Activated naive CD4-positive, alpha-beta T cell treated with anti-CD3 and anti-CD28 coated beads for 36 hours (primary cell): ENCODE measurements around the gene ACOT2. TPM values are rescaled to one million over a fixed set of nuclear protein-coding genes. Genes with fewer than 3 reads are reported as not detected.
"Not testable (repeated sequence)": the region's sequence is repeated elsewhere in the genome, so short reads cannot be mapped to it uniquely, and the experiment has no call there.

ENCODE experiments used
- CTCF ChIA-PET: fragments of 350-600 bp; sonication (Branson Sonifier 250); formaldehyde crosslinking; loops from one replicate; lab custom pipeline; 2021; ENCODE audit warnings: antibody characterized with exemption; lab: Charles Lee
- DNase-seq: peaks from one replicate; pipeline ENCODE4 v3.0.0-alpha.2; 2020
- H3K27ac Mint-ChIP-seq: one replicate; pipeline ENCODE4 v1.8.0; 2021; ENCODE audit warnings: mild to moderate bottlenecking, mixed read lengths
- H3K27me3 Mint-ChIP-seq: one replicate; pipeline ENCODE4 v1.8.0; 2021; ENCODE audit warnings: low read depth, mixed read lengths
- H3K36me3 Mint-ChIP-seq: one replicate; pipeline ENCODE4 v1.8.0; 2021; ENCODE audit warnings: low read depth, mixed read lengths
- H3K4me1 Mint-ChIP-seq: one replicate; pipeline ENCODE4 v1.8.0; 2021; ENCODE audit warnings: low read depth, mixed read lengths
- H3K4me3 Mint-ChIP-seq: one replicate; pipeline ENCODE4 v1.8.0; 2021; ENCODE audit warnings: mild to moderate bottlenecking, moderate library complexity, mixed read lengths
- H3K9me3 Mint-ChIP-seq: one replicate; pipeline ENCODE4 v1.8.0; 2021; ENCODE audit warnings: mixed read lengths
- intact Hi-C: fragments of 100-400 bp; cut with micrococcal nuclease; formaldehyde crosslinking; loops from one replicate; pipeline ENCODE4 v1.15.1; 2023
- total RNA-seq, 2 experiments: library from RNA; stranded (reverse); gene quantifications; one replicate each; pipeline ENCODE4 v1.2.3, GENCODE V29; 2021

Gene ACOT2
- total RNA-seq, 2 experiments from 2014 or later, result 2.9 to 3.3 TPM

DNA sequence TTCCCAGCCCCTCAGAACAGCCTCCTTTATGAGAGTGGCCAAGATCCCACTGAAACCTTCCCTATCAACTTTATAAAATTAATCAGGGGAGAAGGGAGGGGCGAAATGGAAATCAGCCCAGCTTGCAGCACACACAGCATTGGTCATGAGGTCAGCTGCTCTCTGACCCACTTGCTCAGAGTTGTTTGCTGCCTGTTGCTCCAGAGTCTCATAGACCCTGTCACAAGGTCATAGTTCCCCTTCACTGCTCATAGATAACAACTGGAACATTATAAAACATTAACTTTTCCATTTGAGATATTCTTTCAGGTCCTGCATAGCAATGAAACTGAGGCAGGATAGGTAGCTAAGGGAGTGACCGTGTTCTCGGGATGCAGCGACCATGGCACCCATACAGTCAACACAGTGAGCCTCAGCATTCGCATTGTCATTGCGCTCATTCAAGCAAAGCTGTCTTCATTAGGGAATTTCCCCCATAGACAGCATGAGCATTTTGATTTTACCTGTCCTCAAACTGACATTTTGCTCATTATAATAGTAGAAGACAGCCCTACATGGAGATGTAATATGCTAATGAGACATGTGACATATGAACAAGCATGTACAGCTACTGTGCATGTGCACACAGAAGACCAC is 19.0 kb upstream of the ACOT2 start:
- H3K27me3 Mint-ChIP-seq, intact Hi-C loops: not testable (repeated sequence)

GRCh38 chr14:73553845-73554244 is 15.2 kb upstream of the ACOT2 start:
- intact Hi-C loops, result no loop called here
- CTCF ChIA-PET, result no interaction called here
- H3K4me3 Mint-ChIP-seq, result no peak overlapping the region
- no peaks in the 10 kb centered on the region for H3K9me3 Mint-ChIP-seq
- no peaks in the 10 kb centered on the region for H3K36me3 Mint-ChIP-seq
- DNase-seq, result no peak
- no peaks in the 10 kb centered on the region for H3K4me1 Mint-ChIP-seq
- H3K27ac Mint-ChIP-seq, result no peak overlapping the region
- H3K27me3 Mint-ChIP-seq, result no peaks in the 10 kb centered on the region

More for the DNA sequence above, 19.0 kb upstream of the ACOT2 start:
- H3K36me3 Mint-ChIP-seq, H3K9me3 Mint-ChIP-seq, H3K4me1 Mint-ChIP-seq, CTCF ChIA-PET, DNase-seq, H3K27ac Mint-ChIP-seq, H3K4me3 Mint-ChIP-seq: not testable (repeated sequence)

- H3K36me3 Mint-ChIP-seq, intact Hi-C loops, DNase-seq, H3K27ac Mint-ChIP-seq, CTCF ChIA-PET, H3K27me3 Mint-ChIP-seq, H3K9me3 Mint-ChIP-seq, H3K4me1 Mint-ChIP-seq, H3K4me3 Mint-ChIP-seq: not testable (repeated sequence)
These were observed 11.8 kb upstream of the ACOT2 start for GRCh38 chr14:73557201-73557600.

DNA sequence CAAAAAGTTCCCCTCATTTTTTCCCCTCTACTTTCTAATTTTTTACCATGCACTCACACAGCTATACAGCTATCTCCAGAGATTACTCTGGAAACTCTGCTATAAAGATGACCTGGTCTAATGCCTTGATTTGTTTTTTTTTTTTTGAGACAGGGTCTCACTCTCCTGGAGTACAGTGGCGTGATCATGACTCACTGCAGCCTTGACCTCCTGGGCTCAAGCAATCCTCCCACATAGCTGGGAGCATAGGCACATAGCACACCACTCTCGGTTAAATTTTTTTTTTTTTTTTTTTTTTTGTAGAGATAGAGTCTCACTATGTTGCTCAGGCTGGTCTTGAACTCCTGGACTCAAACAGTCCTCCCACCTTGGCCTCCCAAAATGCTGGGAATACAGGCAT is 10.8 kb upstream of the ACOT2 start:
- H3K27me3 Mint-ChIP-seq, CTCF ChIA-PET, intact Hi-C loops, H3K9me3 Mint-ChIP-seq, H3K36me3 Mint-ChIP-seq, DNase-seq, H3K4me3 Mint-ChIP-seq, H3K27ac Mint-ChIP-seq, H3K4me1 Mint-ChIP-seq: not testable (repeated sequence)

GRCh38 chr14:73562256-73562655 is 6.8 kb upstream of the ACOT2 start:
- H3K27me3 Mint-ChIP-seq, CTCF ChIA-PET, H3K4me3 Mint-ChIP-seq, intact Hi-C loops, H3K27ac Mint-ChIP-seq, H3K9me3 Mint-ChIP-seq, DNase-seq: not testable (repeated sequence)
- peaks cover 23% of the 10 kb centered on the region for H3K36me3 Mint-ChIP-seq
- H3K4me1 Mint-ChIP-seq, result peaks cover 20% of the 10 kb centered on the region

DNA sequence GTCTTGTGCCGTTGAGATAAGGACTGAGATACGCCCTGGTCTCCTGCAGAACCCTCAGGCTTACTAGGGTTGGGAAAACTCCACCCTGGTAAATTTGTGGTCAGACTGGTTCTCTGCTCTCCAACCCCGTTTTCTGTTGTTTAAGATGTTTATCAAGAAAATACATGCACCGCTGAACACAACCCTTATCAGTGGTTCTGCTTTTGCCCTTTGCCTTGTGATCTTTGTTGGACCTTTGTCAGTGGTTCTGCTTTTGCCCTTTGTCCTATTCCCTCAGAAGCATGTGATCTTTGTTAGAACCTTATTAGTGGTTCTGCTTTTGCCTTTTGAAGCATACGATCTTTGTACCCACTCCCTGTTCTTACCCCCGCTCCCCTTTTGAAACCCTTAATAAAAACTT is 6.3 kb upstream of the ACOT2 start:
- H3K27me3 Mint-ChIP-seq, DNase-seq, CTCF ChIA-PET, intact Hi-C loops, H3K27ac Mint-ChIP-seq, H3K9me3 Mint-ChIP-seq, H3K4me3 Mint-ChIP-seq: not testable (repeated sequence)
- H3K36me3 Mint-ChIP-seq, result peaks cover 27% of the 10 kb centered on the region
- H3K4me1 Mint-ChIP-seq, result peaks cover 25% of the 10 kb centered on the region

DNA sequence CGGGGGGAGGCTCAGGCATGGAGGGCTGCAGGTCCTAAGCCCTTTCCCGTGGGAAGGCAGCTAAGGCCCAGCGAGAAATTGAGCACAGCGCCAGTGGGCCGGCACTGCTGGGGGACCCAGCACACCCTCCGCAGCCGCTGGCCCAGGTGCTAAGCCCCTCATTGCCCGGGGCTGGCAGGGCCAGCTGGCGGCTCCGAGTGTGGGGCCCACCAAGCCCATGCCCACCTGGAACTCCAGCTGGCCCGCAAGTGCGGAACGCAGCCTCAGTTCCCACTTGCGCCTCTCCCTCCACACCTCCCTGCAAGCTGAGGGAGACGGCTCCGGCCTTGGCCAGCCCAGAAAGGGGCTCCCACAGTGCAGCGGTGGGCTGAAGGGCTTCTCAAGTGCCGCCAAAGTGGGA is 2.6 kb upstream of the ACOT2 start:
- not testable (repeated sequence) for H3K27me3 Mint-ChIP-seq, H3K27ac Mint-ChIP-seq, H3K9me3 Mint-ChIP-seq, DNase-seq, H3K4me3 Mint-ChIP-seq
- intact Hi-C loops, result loop anchor here (5.0 kb wide), 1 partner anchor 39 kb away; no protein-coding TSS in a partner anchor
- peaks cover 34% of the 10 kb centered on the region for H3K36me3 Mint-ChIP-seq
- CTCF ChIA-PET, result interaction anchor here (1.1 to 4.0 kb wide), 2 partner anchors 57 to 509 kb away, joined by 3 to 33 read pairs; no protein-coding TSS in a partner anchor
- peaks cover 43% of the 10 kb centered on the region for H3K4me1 Mint-ChIP-seq

- H3K9me3 Mint-ChIP-seq, H3K27ac Mint-ChIP-seq, H3K27me3 Mint-ChIP-seq, DNase-seq: not testable (repeated sequence)
- intact Hi-C loops, result loop anchor here (5.0 kb wide), 1 partner anchor 40 kb away; no protein-coding TSS in a partner anchor
- peaks cover 34% of the 10 kb centered on the region for H3K36me3 Mint-ChIP-seq
- peak overlapping the region; percentile 83 for H3K4me3 Mint-ChIP-seq
- peaks cover 43% of the 10 kb centered on the region for H3K4me1 Mint-ChIP-seq
- CTCF ChIA-PET, result interaction anchor here (4.0 to 4.1 kb wide), 2 partner anchors 49 to 58 kb away, joined by 17 to 33 read pairs; no protein-coding TSS in a partner anchor
These were observed 2.1 kb upstream of the ACOT2 start for GRCh38 chr14:73566935-73567334.

DNA sequence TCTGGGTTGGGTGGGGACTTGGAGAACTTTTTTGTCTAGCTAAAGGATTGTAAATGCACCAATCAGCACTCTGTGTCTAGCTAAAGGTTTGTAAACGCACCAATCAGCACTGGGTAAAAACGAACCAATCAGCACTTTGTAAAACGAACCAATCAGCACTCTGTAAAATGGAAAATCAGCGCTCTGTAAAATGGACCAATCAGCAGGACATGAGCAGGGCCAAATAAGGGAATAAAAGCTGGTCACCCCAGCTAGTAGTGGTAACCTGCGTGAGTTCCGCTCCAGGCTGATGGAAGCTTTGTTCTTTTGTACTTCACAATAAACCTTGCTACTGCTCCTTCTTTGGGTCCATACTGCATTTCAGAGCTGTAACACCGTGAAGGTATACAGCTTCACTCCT is 1.7 kb upstream of the ACOT2 start:
- Mint-ChIP-seq H3K9me3 (peaks cover 7% of the 10 kb centered on the region), H3K4me3 (peak overlapping the region; percentile 83), H3K4me1 (peaks cover 43% of the 10 kb centered on the region), H3K27me3 (no peaks in the 10 kb centered on the region), H3K36me3 (peaks cover 33% of the 10 kb centered on the region), H3K27ac (peak overlapping the region; percentile 95)
- DNase-seq, result no peak
- CTCF ChIA-PET, result interaction anchor here (4.0 to 4.1 kb wide), 2 partner anchors 49 to 58 kb away, joined by 17 to 33 read pairs; no protein-coding TSS in a partner anchor
- intact Hi-C loops, result loop anchor here (5.0 kb wide), 1 partner anchor 40 kb away; no protein-coding TSS in a partner anchor

GRCh38 chr14:73567951-73568885 is 795 bp upstream of the ACOT2 start:
- peaks cover 4% of the 10 kb centered on the region for H3K9me3 Mint-ChIP-seq
- intact Hi-C loops, result loop anchor here (1.0 to 5.0 kb wide), 5 partner anchors 41 to 541 kb away; partner anchors contain the start of genes DNAL1 and ZFYVE1
- peaks cover 29% of the 10 kb centered on the region for H3K36me3 Mint-ChIP-seq
- H3K27ac Mint-ChIP-seq, result peak overlapping the region; percentile 95
- H3K4me1 Mint-ChIP-seq, result peaks cover 44% of the 10 kb centered on the region
- CTCF ChIA-PET, result interaction anchor here (0.6 to 4.1 kb wide), 8 partner anchors 10 to 379 kb away, joined by 3 to 33 read pairs (median 4); partner anchors contain the start of gene PTGR2
- peak; percentile 69 for DNase-seq
- H3K27me3 Mint-ChIP-seq, result no peaks in the 10 kb centered on the region
- peak overlapping the region; percentile 83 for H3K4me3 Mint-ChIP-seq

GRCh38 chr14:73568886-73569184 is 178 bp upstream of the ACOT2 start:
- peak overlapping the region; percentile 95 for H3K27ac Mint-ChIP-seq
- H3K4me3 Mint-ChIP-seq, result peak overlapping the region; percentile 83
- intact Hi-C loops, result loop anchor here (1.0 to 5.0 kb wide), 8 partner anchors 42 to 542 kb away; partner anchors contain the start of genes DNAL1, NUMB and ZFYVE1
- CTCF ChIA-PET, result interaction anchor here (0.6 to 4.1 kb wide), 8 partner anchors 10 to 378 kb away, joined by 3 to 33 read pairs (median 4); partner anchors contain the start of gene PTGR2
- not testable (repeated sequence) for DNase-seq, H3K27me3 Mint-ChIP-seq, H3K9me3 Mint-ChIP-seq
- H3K36me3 Mint-ChIP-seq, result peaks cover 29% of the 10 kb centered on the region
- peaks cover 46% of the 10 kb centered on the region for H3K4me1 Mint-ChIP-seq

GRCh38 chr14:73570913-73571312 is 1.9 kb downstream of the ACOT2 start:
- intact Hi-C loops, result loop anchor here (1.0 kb wide), 5 partner anchors 22 to 513 kb away; partner anchors contain the start of genes ALDH6A1, LIN52 and RBM25
- CTCF ChIA-PET, result interaction anchor here (0.6 to 4.1 kb wide), 23 partner anchors 9 to 692 kb away, joined by 3 to 24 read pairs (median 3); partner anchors contain the start of genes RIOX1 and ZNF410
- H3K27ac Mint-ChIP-seq, H3K4me3 Mint-ChIP-seq, H3K9me3 Mint-ChIP-seq, H3K27me3 Mint-ChIP-seq: not testable (repeated sequence)
- Mint-ChIP-seq H3K36me3 (peaks cover 22% of the 10 kb centered on the region), H3K4me1 (peaks cover 35% of the 10 kb centered on the region)
- DNase-seq, result peak; percentile 79
